OCI-LY7 (cell line): ENCODE results near the gene NOX3. TPM values are rescaled to one million over a fixed set of nuclear protein-coding genes. Genes with fewer than 3 reads are reported as not detected.
A peak's percentile ranks its signal among the peaks of the same experiment; 100 is the strongest.

Source experiments
- BruUV-seq: library from RNA; stranded (reverse); fragments of 400-500 nt; replicated peaks from 2 replicates; lab custom pipeline; 2021; lab: Mats Ljungman, UMichigan
- CTCF ChIA-PET: fragments of 300-600 bp; sonication (Branson Sonifier 250); formaldehyde crosslinking; loops from one replicate; lab custom pipeline; 2022; ENCODE audit warnings: antibody characterized with exemption; ENCODE audit not compliant: unreplicated experiment; lab: Charles Lee
- POLR2A ChIA-PET: fragments of 300-600 bp; sonication (Branson Sonifier 250); formaldehyde crosslinking; loops from one replicate; lab custom pipeline; 2022; ENCODE audit warnings: antibody characterized with exemption; lab: Charles Lee
- DNase-seq: peaks from one replicate; pipeline ENCODE4 v3.0.0-alpha.2; 2015; ENCODE audit warnings: low spot score
- H2AFZ ChIP-seq: fragments of 200-600 bp; sonication (generic), shearing (Covaris generic); 2 replicates; pipeline ENCODE4 v1.6.1; 2014; ENCODE audit warnings: mild to moderate bottlenecking, antibody characterized with exemption, low read length, moderate library complexity
- H3K27ac ChIP-seq: fragments of 200-600 bp; sonication (generic); 2 replicates; pipeline ENCODE4 v1.5.1; 2014; ENCODE audit warnings: mixed run types, low read depth, mild to moderate bottlenecking, moderate library complexity, low read length, inconsistent platforms; ENCODE audit not compliant: poor library complexity, severe bottlenecking
- H3K36me3 ChIP-seq: fragments of 200-600 bp; sonication (generic); 2 replicates; pipeline ENCODE4 v1.6.1; 2014; ENCODE audit warnings: mild to moderate bottlenecking, antibody characterized with exemption, low read length, moderate library complexity, mixed read lengths; ENCODE audit not compliant: insufficient read depth
- H3K4me1 ChIP-seq: fragments of 200-600 bp; sonication (generic); 2 replicates; pipeline ENCODE4 v1.5.1; 2014; ENCODE audit warnings: mild to moderate bottlenecking, low read length; ENCODE audit not compliant: insufficient read depth, poor library complexity, severe bottlenecking
- H3K4me2 ChIP-seq: fragments of 200-600 bp; sonication (generic); 2 replicates; pipeline ENCODE4 v1.6.1; 2014; ENCODE audit warnings: mild to moderate bottlenecking, low read length
- H3K4me3 ChIP-seq: fragments of 200-600 bp; sonication (generic); 2 replicates; pipeline ENCODE4 v1.5.1; 2014; ENCODE audit warnings: mild to moderate bottlenecking, low read depth, low read length; ENCODE audit not compliant: poor library complexity, severe bottlenecking
- H3K79me2 ChIP-seq: fragments of 200-600 bp; sonication (generic); 2 replicates; pipeline ENCODE4 v1.6.1; 2016; ENCODE audit warnings: low read depth, mild to moderate bottlenecking, low read length, moderate library complexity, mixed read lengths; ENCODE audit not compliant: insufficient read depth
- H3K9me2 ChIP-seq: fragments of 200-600 bp; sonication (generic); 2 replicates; pipeline ENCODE4 v1.6.1; 2016; ENCODE audit warnings: mild to moderate bottlenecking, low read length, mixed read lengths; ENCODE audit not compliant: insufficient read depth
- H3K9me3 ChIP-seq: fragments of 200-600 bp; sonication (generic); 2 replicates; pipeline ENCODE4 v1.6.1; 2014; ENCODE audit warnings: mild to moderate bottlenecking, mixed run types, low read length, mixed read lengths
- H4K20me1 ChIP-seq: fragments of 200-600 bp; sonication (generic); 2 replicates; pipeline ENCODE4 v1.6.1; 2014; ENCODE audit warnings: mild to moderate bottlenecking, antibody characterized with exemption, low read length, moderate library complexity, mixed read lengths; ENCODE audit not compliant: insufficient read depth
- EZH2phosphoT487 ChIP-seq: fragments of 200-600 bp; sonication (generic); IDR thresholded peaks from 2 replicates; pipeline ENCODE4 v1.6.1; 2018; ENCODE audit warnings: low read depth, borderline replicate concordance, mild to moderate bottlenecking, mixed run types, antibody characterized with exemption, low read length, moderate library complexity, mixed read lengths
- intact Hi-C: fragments of 100-400 bp; cut with micrococcal nuclease; formaldehyde crosslinking; loops from one replicate; pipeline ENCODE4 v1.10.0; 2022; ENCODE audit not compliant: unreplicated experiment
- total RNA-seq, 2 experiments: library from RNA; depleted of rRNA in 1 of 2; stranded (reverse); fragments of >200 nt in 1 of 2; shearing (Covaris generic) in 1 of 2; gene quantifications; 2 replicates each; pipeline ENCODE4 v1.2.3, GENCODE V29; 2014 to 2022
- TF ChIP-seq, protein P1 (sequence below): fragments of 200-600 bp; sonication (generic); conservative IDR thresholded peaks from 2 replicates; pipeline ENCODE4 v1.5.1; 2014; ENCODE audit warnings: mild to moderate bottlenecking, antibody characterized with exemption, low read length, moderate library complexity, mixed read lengths

NOX3 gene
- total RNA-seq, 2 experiments from 2014 or later: 0.22 TPM; not detected in 1

DNA sequence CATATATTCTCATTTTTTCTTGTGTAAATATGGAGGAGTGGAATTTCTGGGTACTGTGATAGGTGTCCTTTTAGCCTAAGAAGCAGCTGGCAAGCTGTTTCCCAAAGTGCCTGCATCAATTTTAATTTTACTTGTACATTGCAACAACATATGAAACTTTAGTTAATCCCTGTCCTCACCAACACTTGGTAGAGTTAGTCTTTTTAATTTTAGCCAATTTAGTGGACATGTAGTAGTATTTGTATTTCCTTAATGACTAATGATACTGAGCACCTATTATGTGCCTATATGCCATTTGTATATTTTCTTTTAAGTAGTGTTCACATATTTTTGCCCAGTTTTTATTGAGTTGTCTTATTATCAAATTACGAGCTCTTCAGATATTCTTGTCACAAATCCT lies 46.8 kb upstream of the NOX3 start:
- Histone ChIP-seq H3K36me3 (no peaks in the 10 kb centered on the region), H3K4me1 (no peaks in the 10 kb centered on the region), H3K27ac (no peak overlapping the region), H3K9me3 (peaks cover 6% of the 10 kb centered on the region; the same call in 1 of the 2 replicates), H4K20me1 (no peaks in the 10 kb centered on the region), H3K4me2 (no peak overlapping the region), H3K4me3 (no peak overlapping the region), H3K79me2 (no peaks in the 10 kb centered on the region), H2AFZ (no peak overlapping the region), H3K9me2 (no peaks in the 10 kb centered on the region)
- ChIA-PET POLR2A (no interaction called here), CTCF (no interaction called here)
- TF ChIP-seq, protein P1, sequence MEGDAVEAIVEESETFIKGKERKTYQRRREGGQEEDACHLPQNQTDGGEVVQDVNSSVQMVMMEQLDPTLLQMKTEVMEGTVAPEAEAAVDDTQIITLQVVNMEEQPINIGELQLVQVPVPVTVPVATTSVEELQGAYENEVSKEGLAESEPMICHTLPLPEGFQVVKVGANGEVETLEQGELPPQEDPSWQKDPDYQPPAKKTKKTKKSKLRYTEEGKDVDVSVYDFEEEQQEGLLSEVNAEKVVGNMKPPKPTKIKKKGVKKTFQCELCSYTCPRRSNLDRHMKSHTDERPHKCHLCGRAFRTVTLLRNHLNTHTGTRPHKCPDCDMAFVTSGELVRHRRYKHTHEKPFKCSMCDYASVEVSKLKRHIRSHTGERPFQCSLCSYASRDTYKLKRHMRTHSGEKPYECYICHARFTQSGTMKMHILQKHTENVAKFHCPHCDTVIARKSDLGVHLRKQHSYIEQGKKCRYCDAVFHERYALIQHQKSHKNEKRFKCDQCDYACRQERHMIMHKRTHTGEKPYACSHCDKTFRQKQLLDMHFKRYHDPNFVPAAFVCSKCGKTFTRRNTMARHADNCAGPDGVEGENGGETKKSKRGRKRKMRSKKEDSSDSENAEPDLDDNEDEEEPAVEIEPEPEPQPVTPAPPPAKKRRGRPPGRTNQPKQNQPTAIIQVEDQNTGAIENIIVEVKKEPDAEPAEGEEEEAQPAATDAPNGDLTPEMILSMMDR: no peak
- no peak for TF ChIP-seq EZH2phosphoT487
- DNase-seq: no peak
- BruUV-seq: no TSS peak
- intact Hi-C loops: no loop called here

DNA sequence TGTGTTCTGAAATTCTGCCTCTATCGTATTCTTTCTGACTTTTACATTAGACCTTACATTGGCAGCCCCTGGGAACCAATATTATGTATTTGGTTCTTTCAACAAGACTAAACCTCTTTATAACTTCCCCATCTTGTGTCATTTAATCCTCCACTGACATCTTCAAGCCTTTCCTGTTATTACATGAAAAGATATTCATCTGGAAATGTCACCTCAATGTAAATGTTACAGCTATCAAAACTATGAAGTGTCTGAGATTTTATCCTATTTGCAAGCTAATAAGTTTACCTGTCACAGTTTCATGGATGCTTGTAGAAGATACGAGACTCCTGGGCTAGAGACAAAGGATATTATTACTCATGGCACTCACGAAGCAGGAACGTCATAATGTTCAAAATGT lies 43.9 kb upstream of the NOX3 start:
- CTCF ChIA-PET: interaction anchor here (0.5 kb wide), 1 partner anchor 404 kb away, joined by 3 read pairs; no protein-coding TSS in a partner anchor

DNA sequence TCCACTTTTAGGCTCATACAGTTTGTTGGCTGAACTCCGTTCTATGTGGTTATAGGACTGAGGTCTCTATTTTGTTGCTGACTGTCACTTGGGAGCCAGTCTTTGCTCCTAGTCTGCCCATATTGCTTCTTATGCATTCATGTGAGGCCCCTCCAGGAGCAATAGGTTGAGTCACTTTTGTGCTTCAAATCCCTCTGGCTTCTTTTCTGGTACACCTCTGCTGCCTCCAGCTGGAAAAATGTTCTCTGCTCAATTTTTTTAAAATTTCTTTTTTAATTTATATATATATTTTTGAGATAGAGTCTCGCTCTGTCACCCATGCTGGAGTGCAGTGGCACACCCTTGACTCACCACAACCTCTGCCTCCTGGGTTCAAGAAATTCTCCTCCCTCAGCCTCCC lies 42.7 kb upstream of the NOX3 start:
- Histone ChIP-seq H3K9me3 (peaks cover 6% of the 10 kb centered on the region; the same call in 1 of the 2 replicates), H4K20me1 (no peaks in the 10 kb centered on the region), H3K36me3 (no peaks in the 10 kb centered on the region), H2AFZ (no peak overlapping the region), H3K4me3 (no peak overlapping the region), H3K4me1 (no peaks in the 10 kb centered on the region), H3K4me2 (no peak overlapping the region), H3K79me2 (no peaks in the 10 kb centered on the region), H3K27ac (no peak overlapping the region), H3K9me2 (no peaks in the 10 kb centered on the region)
- ChIA-PET CTCF (no interaction called here), POLR2A (interaction anchor here (1.3 to 1.6 kb wide), 3 partner anchors 9 to 30 kb away, joined by 3 read pairs; no protein-coding TSS in a partner anchor)
- DNase-seq: peak; percentile 8
- BruUV-seq: no TSS peak
- TF ChIP-seq, protein P1: no peak
- no peak for TF ChIP-seq EZH2phosphoT487
- intact Hi-C loops: no loop called here

More for the DNA sequence above, 43.9 kb upstream of the NOX3 start:
- no peaks in the 10 kb centered on the region for H4K20me1 ChIP-seq
- H3K4me1 ChIP-seq: no peaks in the 10 kb centered on the region
- H3K4me3 ChIP-seq: no peak overlapping the region
- no peaks in the 10 kb centered on the region for H3K9me2 ChIP-seq
- H3K79me2 ChIP-seq: no peaks in the 10 kb centered on the region
- no peak overlapping the region; the same call in 1 of the 2 replicates for H2AFZ ChIP-seq
- intact Hi-C loops: no loop called here
- H3K4me2 ChIP-seq: no peak overlapping the region
- no TSS peak for BruUV-seq
- POLR2A ChIA-PET: interaction anchor here (1.3 kb wide), 1 partner anchor 29 kb away, joined by 3 read pairs; no protein-coding TSS in a partner anchor
- DNase-seq: no peak
- no peaks in the 10 kb centered on the region for H3K36me3 ChIP-seq
- TF ChIP-seq, protein P1: no peak
- TF ChIP-seq EZH2phosphoT487: no peak
- H3K9me3 ChIP-seq: peaks cover 6% of the 10 kb centered on the region; the same call in 1 of the 2 replicates
- no peak overlapping the region for H3K27ac ChIP-seq
